ENCODE results near the gene COL9A3. TPM values are rescaled to one million over a fixed set of nuclear protein-coding genes. Genes with fewer than 3 reads are reported as not detected.

The COL9A3 gene
- total and polyA plus RNA-seq, 2 of the 8 experiments (the other 6 are each of a cell fraction or from before 2014, with no cell fraction given): 21.7 to 80.1 TPM

DNA sequence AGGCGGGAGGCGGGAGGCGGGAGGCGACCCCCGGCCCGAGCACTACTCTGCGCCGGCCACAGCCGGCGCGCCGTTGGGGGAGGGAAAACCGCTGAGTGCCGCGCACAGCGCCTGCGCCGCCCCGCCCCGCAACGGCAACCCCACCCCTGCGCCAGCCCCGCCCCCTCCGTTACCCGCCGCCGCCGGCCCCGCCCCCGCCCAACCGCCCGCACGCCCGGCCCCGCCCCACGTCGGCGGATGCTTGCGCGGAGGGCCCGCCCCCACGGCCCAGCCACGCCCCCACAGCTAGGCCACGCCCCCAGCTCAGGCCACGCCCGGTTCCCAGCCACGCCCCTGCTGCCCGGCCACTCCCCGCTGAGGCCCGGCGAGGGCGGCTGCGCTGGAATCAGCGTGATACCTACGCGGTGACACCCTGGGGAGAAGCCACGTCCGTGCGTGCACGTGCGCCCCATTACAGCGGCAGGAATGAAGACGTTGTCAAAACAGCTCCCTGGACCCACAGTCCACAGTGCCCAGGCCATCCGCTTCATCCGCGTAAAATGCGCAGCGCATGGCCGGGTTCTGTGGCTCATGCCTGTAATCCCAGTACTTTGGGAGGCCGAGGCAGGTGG lies 45.0 kb downstream of the COL9A3 start, which contains the start of gene TCFL5 (continued):
- no peak for TF ChIP-seq TCF12 (IDR thresholded peaks at IDR 0.05; ENCODE audit: low read depth, low read length)
- TF ChIP-seq CTBP2 (IDR thresholded peaks at IDR 0.05; ENCODE audit: borderline replicate concordance, insufficient read depth, insufficient read length, low read length): no peak
- TF ChIP-seq, protein P1, sequence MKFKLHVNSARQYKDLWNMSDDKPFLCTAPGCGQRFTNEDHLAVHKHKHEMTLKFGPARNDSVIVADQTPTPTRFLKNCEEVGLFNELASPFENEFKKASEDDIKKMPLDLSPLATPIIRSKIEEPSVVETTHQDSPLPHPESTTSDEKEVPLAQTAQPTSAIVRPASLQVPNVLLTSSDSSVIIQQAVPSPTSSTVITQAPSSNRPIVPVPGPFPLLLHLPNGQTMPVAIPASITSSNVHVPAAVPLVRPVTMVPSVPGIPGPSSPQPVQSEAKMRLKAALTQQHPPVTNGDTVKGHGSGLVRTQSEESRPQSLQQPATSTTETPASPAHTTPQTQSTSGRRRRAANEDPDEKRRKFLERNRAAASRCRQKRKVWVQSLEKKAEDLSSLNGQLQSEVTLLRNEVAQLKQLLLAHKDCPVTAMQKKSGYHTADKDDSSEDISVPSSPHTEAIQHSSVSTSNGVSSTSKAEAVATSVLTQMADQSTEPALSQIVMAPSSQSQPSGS (IDR thresholded peaks at IDR 0.05; ENCODE audit: low read length): no peak
- no peak for TF ChIP-seq SP2 (IDR thresholded peaks at IDR 0.05; ENCODE audit: low read length)
- TF ChIP-seq JUND (IDR thresholded peaks at IDR 0.05; ENCODE audit: low read length): no peak

Data from H1 (cell line).